T1000 (cell line): ENCODE measurements around the gene PRORP.
"Not testable (repeated sequence)": the region's sequence is repeated elsewhere in the genome, so short reads cannot be mapped to it uniquely, and the experiment has no call there.

Source experiments
- DNase-seq: peaks from one replicate; lab custom pipeline; 2025; ENCODE audit warnings: mixed read lengths; lab: John Stamatoyannopoulos, UW

Gene PRORP

GRCh38 chr14:35121887-35122695 is at the start of gene PRORP, which contains the start of gene PPP2R3C:
Gene PRORP, plus strand, starts transcription at chr14:35122552. Its CDS starts 694 bp downstream, at chr14:35123246.
Gene PPP2R3C, minus strand, starts transcription at chr14:35121990. Its CDS starts 31 bp downstream, at chr14:35121959.
- DNase-seq, result peak; percentile 86

- DNase-seq, result no peak
These were observed 48.9 kb upstream of the PRORP start for GRCh38 chr14:35073486-35073885.

- no peak for DNase-seq
These were observed 44.3 kb upstream of the PRORP start for GRCh38 chr14:35078082-35078481.

GRCh38 chr14:35079742-35080141 is 42.6 kb upstream of the PRORP start:
- DNase-seq, result no peak

- DNase-seq, result no peak
These were observed 38.7 kb upstream of the PRORP start for GRCh38 chr14:35083530-35084150.

- DNase-seq, result no peak
These were observed 36.9 kb upstream of the PRORP start for GRCh38 chr14:35085441-35085840.

GRCh38 chr14:35088514-35088913 is 33.8 kb upstream of the PRORP start:
- DNase-seq, result no peak

GRCh38 chr14:35094645-35095044 is 27.7 kb upstream of the PRORP start:
- not testable (repeated sequence) for DNase-seq

- no peak for DNase-seq
These were observed 14.5 kb upstream of the PRORP start for GRCh38 chr14:35107866-35108265.

- DNase-seq, result no peak
These were observed 9.7 kb upstream of the PRORP start for GRCh38 chr14:35112641-35113040.

GRCh38 chr14:35113308-35113950 is 8.9 kb upstream of the PRORP start:
- DNase-seq, result no peak

GRCh38 chr14:35114036-35114435 is 8.3 kb upstream of the PRORP start:
- DNase-seq, result no peak

- DNase-seq, result no peak
These were observed 6.1 kb upstream of the PRORP start for GRCh38 chr14:35116242-35116641.

GRCh38 chr14:35117112-35117511 is 5.2 kb upstream of the PRORP start:
- no peak for DNase-seq

- DNase-seq, result no peak
These were observed 1.1 kb upstream of the PRORP start for GRCh38 chr14:35121026-35121886.

GRCh38 chr14:35122696-35123387 is 490 bp downstream of the PRORP start:
- no peak for DNase-seq

GRCh38 chr14:35123388-35123703 is 994 bp downstream of the PRORP start:
- DNase-seq, result no peak

GRCh38 chr14:35124127-35124526 is 1.8 kb downstream of the PRORP start:
- DNase-seq, result no peak

- DNase-seq, result no peak
These were observed 11.4 kb downstream of the PRORP start for GRCh38 chr14:35133542-35134328.

GRCh38 chr14:35134329-35135123 is 12.2 kb downstream of the PRORP start:
- DNase-seq, result no peak
